Measurements from ENCODE around the gene C6.

- TF ChIP-seq CTCF (IDR thresholded peaks at IDR 0.05; ENCODE audit: low read depth, low read length, poor library complexity, severe bottlenecking) (no peak), EZH2phosphoT487 (IDR thresholded peaks at IDR 0.05; ENCODE audit: borderline replicate concordance, low read length) (no peak)
These were observed 43.1 kb upstream of the C6 start for GRCh38 chr5:41256400-41256799.

Data from DOHH2 (cell line).